ENCODE results near the gene SLC25A13.

The SLC25A13 gene

GRCh38 chr7:96135241-96135640 lies 186.7 kb downstream of the SLC25A13 start:
- H3K27ac Mint-ChIP-seq = no peak overlapping the region
- no peaks in the 10 kb centered on the region for H3K4me1 Mint-ChIP-seq
- H3K4me3 Mint-ChIP-seq = no peak overlapping the region
- CTCF ChIA-PET = no interaction called here
- no peak for DNase-seq
- H3K9me3 Mint-ChIP-seq = no peaks in the 10 kb centered on the region
- peaks cover 3% of the 10 kb centered on the region for H3K36me3 Mint-ChIP-seq
- no peaks in the 10 kb centered on the region for H3K27me3 Mint-ChIP-seq

GRCh38 chr7:96131525-96131924 lies 190.4 kb downstream of the SLC25A13 start:
- CTCF ChIA-PET = no interaction called here
- H3K27ac Mint-ChIP-seq = no peak overlapping the region
- H3K9me3 Mint-ChIP-seq = no peaks in the 10 kb centered on the region
- H3K36me3 Mint-ChIP-seq = peaks cover 6% of the 10 kb centered on the region
- no peaks in the 10 kb centered on the region for H3K4me1 Mint-ChIP-seq
- DNase-seq = no peak
- H3K27me3 Mint-ChIP-seq = no peaks in the 10 kb centered on the region
- H3K4me3 Mint-ChIP-seq = no peak overlapping the region

GRCh38 chr7:96127746-96128145 lies 194.2 kb downstream of the SLC25A13 start:
- Mint-ChIP-seq H3K4me1 (no peaks in the 10 kb centered on the region), H3K27ac (no peak overlapping the region), H3K9me3 (no peaks in the 10 kb centered on the region), H3K36me3 (peaks cover 3% of the 10 kb centered on the region), H3K4me3 (no peak overlapping the region), H3K27me3 (no peaks in the 10 kb centered on the region)
- CTCF ChIA-PET = no interaction called here
- no peak for DNase-seq

GRCh38 chr7:96126382-96126781 lies 195.5 kb downstream of the SLC25A13 start:
- Mint-ChIP-seq H3K27ac (no peak overlapping the region), H3K36me3 (peaks cover 4% of the 10 kb centered on the region), H3K4me1 (no peaks in the 10 kb centered on the region), H3K27me3 (no peaks in the 10 kb centered on the region), H3K9me3 (no peaks in the 10 kb centered on the region), H3K4me3 (no peak overlapping the region)
- no peak for DNase-seq
- CTCF ChIA-PET = interaction anchor here (0.6 kb wide), 1 partner anchor 53 kb away, joined by 3 read pairs; no protein-coding TSS in a partner anchor

- no peak overlapping the region for H3K27ac Mint-ChIP-seq
- H3K27me3 Mint-ChIP-seq = no peaks in the 10 kb centered on the region
- no peaks in the 10 kb centered on the region for H3K9me3 Mint-ChIP-seq
- no peaks in the 10 kb centered on the region for H3K4me1 Mint-ChIP-seq
- no peak for DNase-seq
- peaks cover 4% of the 10 kb centered on the region for H3K36me3 Mint-ChIP-seq
- H3K4me3 Mint-ChIP-seq = no peak overlapping the region
- CTCF ChIA-PET = no interaction called here
These were observed 199.2 kb downstream of the SLC25A13 start for GRCh38 chr7:96122746-96123145.

- peaks cover 4% of the 10 kb centered on the region for H3K36me3 Mint-ChIP-seq
- H3K9me3 Mint-ChIP-seq = no peaks in the 10 kb centered on the region
- no peak overlapping the region for H3K4me3 Mint-ChIP-seq
- no peaks in the 10 kb centered on the region for H3K4me1 Mint-ChIP-seq
- CTCF ChIA-PET = no interaction called here
- H3K27ac Mint-ChIP-seq = no peak overlapping the region
- no peaks in the 10 kb centered on the region for H3K27me3 Mint-ChIP-seq
- no peak for DNase-seq
These were observed 200.1 kb downstream of the SLC25A13 start for GRCh38 chr7:96121752-96122151.

- Mint-ChIP-seq H3K9me3 (no peaks in the 10 kb centered on the region), H3K27ac (no peak overlapping the region), H3K36me3 (peaks cover 4% of the 10 kb centered on the region), H3K27me3 (no peaks in the 10 kb centered on the region), H3K4me3 (no peak overlapping the region), H3K4me1 (no peaks in the 10 kb centered on the region)
- CTCF ChIA-PET = no interaction called here
- no peak for DNase-seq
These were observed 201.3 kb downstream of the SLC25A13 start for GRCh38 chr7:96120445-96121225.

- no peak overlapping the region for H3K27ac Mint-ChIP-seq
- no peak overlapping the region for H3K4me3 Mint-ChIP-seq
- no peak for DNase-seq
- H3K9me3 Mint-ChIP-seq = no peaks in the 10 kb centered on the region
- H3K36me3 Mint-ChIP-seq = peaks cover 4% of the 10 kb centered on the region
- no peaks in the 10 kb centered on the region for H3K27me3 Mint-ChIP-seq
- H3K4me1 Mint-ChIP-seq = no peaks in the 10 kb centered on the region
- CTCF ChIA-PET = no interaction called here
These were observed 203.4 kb downstream of the SLC25A13 start for GRCh38 chr7:96118449-96119001.

GRCh38 chr7:96116173-96116572 lies 205.7 kb downstream of the SLC25A13 start:
- no peaks in the 10 kb centered on the region for H3K9me3 Mint-ChIP-seq
- H3K27ac Mint-ChIP-seq = no peak overlapping the region
- no peaks in the 10 kb centered on the region for H3K4me1 Mint-ChIP-seq
- peaks cover under 1% of the 10 kb centered on the region for H3K36me3 Mint-ChIP-seq
- no peak for DNase-seq
- H3K4me3 Mint-ChIP-seq = no peak overlapping the region
- CTCF ChIA-PET = no interaction called here
- H3K27me3 Mint-ChIP-seq = peaks cover 8% of the 10 kb centered on the region

GRCh38 chr7:96114190-96114589 lies 207.7 kb downstream of the SLC25A13 start:
- CTCF ChIA-PET = no interaction called here
- peaks cover 15% of the 10 kb centered on the region for H3K27me3 Mint-ChIP-seq
- H3K27ac Mint-ChIP-seq = no peak overlapping the region
- no peaks in the 10 kb centered on the region for H3K4me1 Mint-ChIP-seq
- no peak overlapping the region for H3K4me3 Mint-ChIP-seq
- no peak for DNase-seq
- H3K9me3 Mint-ChIP-seq = no peaks in the 10 kb centered on the region
- no peaks in the 10 kb centered on the region for H3K36me3 Mint-ChIP-seq

- Mint-ChIP-seq H3K9me3 (no peaks in the 10 kb centered on the region), H3K4me1 (no peaks in the 10 kb centered on the region), H3K27ac (no peak overlapping the region), H3K4me3 (no peak overlapping the region), H3K27me3 (peaks cover 15% of the 10 kb centered on the region), H3K36me3 (no peaks in the 10 kb centered on the region)
- no peak for DNase-seq
- CTCF ChIA-PET = no interaction called here
These were observed 210.5 kb downstream of the SLC25A13 start for GRCh38 chr7:96111405-96111804.

- no peak overlapping the region for H3K4me3 Mint-ChIP-seq
- H3K9me3 Mint-ChIP-seq = no peaks in the 10 kb centered on the region
- no peaks in the 10 kb centered on the region for H3K4me1 Mint-ChIP-seq
- CTCF ChIA-PET = no interaction called here
- H3K36me3 Mint-ChIP-seq = no peaks in the 10 kb centered on the region
- peaks cover 4% of the 10 kb centered on the region for H3K27me3 Mint-ChIP-seq
- no peak for DNase-seq
- no peak overlapping the region for H3K27ac Mint-ChIP-seq
These were observed 216.9 kb downstream of the SLC25A13 start for GRCh38 chr7:96104984-96105383.

- H3K27ac Mint-ChIP-seq = no peak overlapping the region
- no peak overlapping the region for H3K4me3 Mint-ChIP-seq
- no peaks in the 10 kb centered on the region for H3K27me3 Mint-ChIP-seq
- no peaks in the 10 kb centered on the region for H3K9me3 Mint-ChIP-seq
- H3K4me1 Mint-ChIP-seq = no peaks in the 10 kb centered on the region
- no peak for DNase-seq
- CTCF ChIA-PET = no interaction called here
- no peaks in the 10 kb centered on the region for H3K36me3 Mint-ChIP-seq
These were observed 219.6 kb downstream of the SLC25A13 start for GRCh38 chr7:96102096-96102811.

GRCh38 chr7:96100737-96101136 lies 221.2 kb downstream of the SLC25A13 start:
- Mint-ChIP-seq H3K36me3 (no peaks in the 10 kb centered on the region), H3K27ac (no peak overlapping the region), H3K9me3 (no peaks in the 10 kb centered on the region), H3K4me3 (no peak overlapping the region), H3K4me1 (no peaks in the 10 kb centered on the region), H3K27me3 (no peaks in the 10 kb centered on the region)
- CTCF ChIA-PET = no interaction called here
- DNase-seq = no peak

GRCh38 chr7:96097835-96098234 lies 224.1 kb downstream of the SLC25A13 start:
- no peaks in the 10 kb centered on the region for H3K27me3 Mint-ChIP-seq
- no peaks in the 10 kb centered on the region for H3K36me3 Mint-ChIP-seq
- no peaks in the 10 kb centered on the region for H3K9me3 Mint-ChIP-seq
- CTCF ChIA-PET = no interaction called here
- no peak for DNase-seq
- H3K4me3 Mint-ChIP-seq = no peak overlapping the region
- H3K27ac Mint-ChIP-seq = no peak overlapping the region
- no peaks in the 10 kb centered on the region for H3K4me1 Mint-ChIP-seq

Measured in activated naive CD4-positive, alpha-beta T cell treated with anti-CD3 and anti-CD28 coated beads, Interleukin-2, amount 10 ng/mL, durations not matched to agents 7 days and 5 days (primary cell).